Pulmonary artery endothelial cell (primary cell): ENCODE data around the gene PROC. TPM values are rescaled to one million over a fixed set of nuclear protein-coding genes. Genes with fewer than 3 reads are reported as not detected.
"Not testable (repeated sequence)": the region's sequence is repeated elsewhere in the genome, so short reads cannot be mapped to it uniquely, and the experiment has no call there.

Experiments
- DNase-seq: peaks from one replicate; pipeline ENCODE4 v3.0.0-alpha.2; 2011; ENCODE audit warnings: low read depth, low spot score
- total RNA-seq: library from RNA; depleted of rRNA; stranded (reverse); fragments of >200 nt; gene quantifications from 2 replicates; pipeline ENCODE4 v1.2.3, GENCODE V29; 2014

The PROC gene
- total RNA-seq, 1 donor from 2014 or later, result not detected

DNA sequence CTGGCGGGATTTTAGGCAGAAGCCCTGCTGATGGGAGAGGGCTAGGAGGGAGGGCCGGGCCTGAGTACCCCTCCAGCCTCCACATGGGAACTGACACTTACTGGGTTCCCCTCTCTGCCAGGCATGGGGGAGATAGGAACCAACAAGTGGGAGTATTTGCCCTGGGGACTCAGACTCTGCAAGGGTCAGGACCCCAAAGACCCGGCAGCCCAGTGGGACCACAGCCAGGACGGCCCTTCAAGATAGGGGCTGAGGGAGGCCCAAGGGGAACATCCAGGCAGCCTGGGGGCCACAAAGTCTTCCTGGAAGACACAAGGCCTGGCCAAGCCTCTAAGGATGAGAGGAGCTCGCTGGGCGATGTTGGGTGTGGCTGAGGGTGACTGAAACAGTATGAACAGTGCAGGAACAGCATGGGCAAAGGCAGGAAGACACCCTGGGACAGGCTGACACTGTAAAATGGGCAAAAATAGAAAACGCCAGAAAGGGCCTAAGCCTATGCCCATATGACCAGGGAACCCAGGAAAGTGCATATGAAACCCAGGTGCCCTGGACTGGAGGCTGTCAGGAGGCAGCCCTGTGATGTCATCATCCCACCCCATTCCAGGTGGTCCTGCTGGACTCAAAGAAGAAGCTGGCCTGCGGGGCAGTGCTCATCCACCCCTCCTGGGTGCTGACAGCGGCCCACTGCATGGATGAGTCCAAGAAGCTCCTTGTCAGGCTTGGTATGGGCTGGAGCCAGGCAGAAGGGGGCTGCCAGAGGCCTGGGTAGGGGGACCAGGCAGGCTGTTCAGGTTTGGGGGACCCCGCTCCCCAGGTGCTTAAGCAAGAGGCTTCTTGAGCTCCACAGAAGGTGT, 8.5 kb downstream of the PROC start:
- no peak for DNase-seq

DNA sequence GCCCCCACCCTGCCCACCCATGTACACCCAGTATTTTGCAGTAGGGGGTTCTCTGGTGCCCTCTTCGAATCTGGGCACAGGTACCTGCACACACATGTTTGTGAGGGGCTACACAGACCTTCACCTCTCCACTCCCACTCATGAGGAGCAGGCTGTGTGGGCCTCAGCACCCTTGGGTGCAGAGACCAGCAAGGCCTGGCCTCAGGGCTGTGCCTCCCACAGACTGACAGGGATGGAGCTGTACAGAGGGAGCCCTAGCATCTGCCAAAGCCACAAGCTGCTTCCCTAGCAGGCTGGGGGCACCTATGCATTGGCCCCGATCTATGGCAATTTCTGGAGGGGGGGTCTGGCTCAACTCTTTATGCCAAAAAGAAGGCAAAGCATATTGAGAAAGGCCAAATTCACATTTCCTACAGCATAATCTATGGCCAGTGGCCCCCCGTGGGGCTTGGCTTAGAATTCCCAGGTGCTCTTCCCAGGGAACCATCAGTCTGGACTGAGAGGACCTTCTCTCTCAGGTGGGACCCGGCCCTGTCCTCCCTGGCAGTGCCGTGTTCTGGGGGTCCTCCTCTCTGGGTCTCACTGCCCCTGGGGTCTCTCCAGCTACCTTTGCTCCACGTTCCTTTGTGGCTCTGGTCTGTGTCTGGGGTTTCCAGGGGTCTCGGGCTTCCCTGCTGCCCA, 9.3 kb downstream of the PROC start:
- no peak for DNase-seq

- DNase-seq, result no peak
Measured at GRCh38 chr2:127428057-127428814, 10.0 kb downstream of the PROC start.

- no peak for DNase-seq
Measured at GRCh38 chr2:127428815-127429109, 10.5 kb downstream of the PROC start.

GRCh38 chr2:127429291-127429690, 11.1 kb downstream of the PROC start:
- DNase-seq, result no peak

DNA sequence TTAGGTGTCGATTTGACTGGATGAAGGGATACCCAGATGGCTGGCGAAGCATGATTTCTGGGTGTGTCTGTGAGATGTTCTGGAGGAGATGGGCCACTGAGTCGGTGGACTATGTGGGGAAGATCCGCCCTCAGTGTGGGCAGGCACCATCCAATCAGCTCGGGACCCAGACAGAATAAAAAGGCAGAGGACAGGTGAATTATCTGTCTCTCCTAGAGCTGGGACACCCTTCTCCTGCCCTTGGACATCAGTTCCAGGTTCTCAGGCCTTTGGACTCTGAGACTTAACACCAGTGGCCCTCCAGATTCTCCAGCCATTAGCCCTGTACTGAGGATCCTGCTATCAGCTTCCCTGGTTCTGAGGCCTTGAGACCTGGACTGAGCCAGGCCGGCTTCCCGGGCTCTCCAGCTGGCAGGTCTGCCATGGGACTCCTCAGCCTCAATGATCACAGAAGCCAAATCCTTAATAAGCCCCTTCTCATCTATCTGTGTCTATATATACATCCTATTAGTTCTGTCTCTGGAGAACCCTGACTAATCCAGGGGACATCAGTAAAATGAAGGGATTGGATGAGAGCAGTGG, 11.7 kb downstream of the PROC start:
- DNase-seq, result no peak

GRCh38 chr2:127431408-127432023, 13.3 kb downstream of the PROC start:
- DNase-seq, result no peak

- no peak for DNase-seq
Measured at GRCh38 chr2:127434515-127434914, 16.3 kb downstream of the PROC start.

DNA sequence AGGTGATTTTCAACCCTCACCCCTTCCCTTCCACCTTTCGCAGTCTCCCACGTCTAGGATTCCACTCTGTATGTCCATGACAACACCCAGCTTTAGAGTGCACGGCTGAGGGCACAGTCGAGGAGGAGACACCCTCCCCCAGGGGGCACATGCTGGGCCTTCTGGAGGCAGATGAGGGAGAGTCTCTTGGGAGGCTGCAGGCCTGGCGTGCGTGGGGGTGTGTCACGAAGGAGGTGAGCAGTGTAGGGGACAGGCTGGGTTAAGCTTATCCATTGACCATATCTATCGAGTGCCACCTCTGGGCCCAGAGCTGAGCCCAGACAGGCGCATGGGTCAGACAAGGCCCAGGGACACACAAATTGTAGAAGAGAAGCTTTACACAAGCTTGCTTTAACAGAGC, 18.8 kb downstream of the PROC start:
- no peak for DNase-seq

- DNase-seq, result no peak
Measured at GRCh38 chr2:127437781-127438726, 19.8 kb downstream of the PROC start.

DNA sequence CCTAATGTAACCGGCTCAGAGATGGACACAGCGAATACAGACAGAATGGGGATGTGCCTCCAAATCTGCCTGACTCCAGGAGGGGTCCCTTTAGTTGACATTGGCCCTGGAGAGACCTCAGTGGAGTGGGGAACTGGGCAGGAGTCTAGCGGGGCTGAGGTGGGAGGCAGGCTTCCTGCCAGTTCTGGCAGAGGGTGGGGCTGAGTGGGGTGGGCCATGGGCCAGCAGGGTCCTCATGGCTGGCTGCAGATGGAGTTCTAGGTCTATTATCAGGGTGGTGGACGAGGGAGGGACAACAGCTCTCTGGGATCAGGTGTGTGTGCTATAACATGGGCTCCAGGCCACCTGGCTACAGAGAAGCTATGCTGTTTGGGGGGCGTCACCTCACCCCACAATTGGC, 21.1 kb downstream of the PROC start:
- DNase-seq, result no peak

GRCh38 chr2:127448526-127448925, 30.3 kb downstream of the PROC start:
- DNase-seq, result no peak

- DNase-seq, result no peak
Measured at GRCh38 chr2:127449414-127449813, 31.2 kb downstream of the PROC start.

- DNase-seq, result no peak
Measured at GRCh38 chr2:127449898-127450297, 31.7 kb downstream of the PROC start.

DNA sequence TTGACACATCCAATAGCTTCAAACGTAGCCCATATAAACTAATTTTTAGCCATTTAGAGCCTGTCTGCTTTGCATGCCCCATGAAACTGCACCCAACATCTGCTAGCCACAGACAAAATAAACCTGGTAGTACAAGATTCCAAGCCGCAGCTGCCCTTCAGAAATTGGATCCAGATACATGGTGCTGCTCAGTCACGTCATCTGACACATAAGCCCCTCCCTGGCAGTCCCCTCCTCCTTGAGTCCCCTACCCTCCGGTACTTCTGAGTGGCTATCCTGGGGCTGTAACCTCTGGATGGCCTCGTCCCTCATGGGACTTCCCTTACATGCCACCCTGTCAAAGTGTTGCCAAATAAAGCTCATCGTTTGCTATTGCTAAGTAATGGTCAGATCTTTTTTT, 33.8 kb downstream of the PROC start:
- DNase-seq, result no peak

GRCh38 chr2:127452423-127452822, 34.2 kb downstream of the PROC start:
- DNase-seq, result not testable (repeated sequence)

- no peak for DNase-seq
Measured at GRCh38 chr2:127453013-127453391, 34.8 kb downstream of the PROC start.

DNA sequence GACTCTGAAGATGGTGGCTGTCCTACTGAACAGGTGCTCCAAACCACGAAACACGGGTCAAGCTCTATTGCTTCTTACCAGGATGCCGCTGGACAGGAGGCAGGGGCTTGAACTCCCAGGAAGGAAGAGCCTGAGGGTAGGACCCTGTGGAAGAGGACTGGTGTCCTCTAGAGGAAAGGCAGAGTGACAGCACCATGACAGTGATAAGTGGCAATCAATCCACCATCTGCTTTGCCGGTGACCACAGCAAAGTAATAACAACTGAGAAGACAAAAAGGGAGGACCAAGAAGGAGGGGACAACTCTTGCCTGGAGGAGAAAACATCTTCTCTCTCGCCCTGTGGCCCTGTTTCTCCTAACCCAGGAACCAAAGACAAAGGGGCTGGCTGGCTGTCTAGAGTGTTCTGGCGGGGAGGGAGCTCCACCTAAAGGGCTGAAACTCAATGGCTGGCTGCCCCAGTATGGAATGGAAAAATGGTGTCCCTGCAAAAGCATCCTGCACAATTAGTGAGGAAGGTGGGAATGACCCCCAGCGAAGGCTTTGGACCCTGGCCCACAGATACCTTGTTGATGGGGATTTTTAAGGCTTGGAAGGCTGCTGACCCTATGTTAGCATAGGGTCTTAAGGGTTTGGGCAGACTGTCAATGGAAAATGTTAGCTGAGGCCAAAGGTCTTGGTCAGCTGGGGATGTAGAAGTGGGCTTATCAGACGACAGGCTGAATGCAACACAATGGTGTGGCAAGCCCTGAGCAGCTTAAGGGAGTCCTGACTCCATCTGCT, 35.4 kb downstream of the PROC start:
- DNase-seq, result no peak
